Amniotic stem cell (primary cell): Measurements from ENCODE around the gene WNT7B.

Experiments used
- DNase-seq: peaks from one replicate; lab custom pipeline; 2025; lab: John Stamatoyannopoulos, UW

Gene WNT7B

DNA sequence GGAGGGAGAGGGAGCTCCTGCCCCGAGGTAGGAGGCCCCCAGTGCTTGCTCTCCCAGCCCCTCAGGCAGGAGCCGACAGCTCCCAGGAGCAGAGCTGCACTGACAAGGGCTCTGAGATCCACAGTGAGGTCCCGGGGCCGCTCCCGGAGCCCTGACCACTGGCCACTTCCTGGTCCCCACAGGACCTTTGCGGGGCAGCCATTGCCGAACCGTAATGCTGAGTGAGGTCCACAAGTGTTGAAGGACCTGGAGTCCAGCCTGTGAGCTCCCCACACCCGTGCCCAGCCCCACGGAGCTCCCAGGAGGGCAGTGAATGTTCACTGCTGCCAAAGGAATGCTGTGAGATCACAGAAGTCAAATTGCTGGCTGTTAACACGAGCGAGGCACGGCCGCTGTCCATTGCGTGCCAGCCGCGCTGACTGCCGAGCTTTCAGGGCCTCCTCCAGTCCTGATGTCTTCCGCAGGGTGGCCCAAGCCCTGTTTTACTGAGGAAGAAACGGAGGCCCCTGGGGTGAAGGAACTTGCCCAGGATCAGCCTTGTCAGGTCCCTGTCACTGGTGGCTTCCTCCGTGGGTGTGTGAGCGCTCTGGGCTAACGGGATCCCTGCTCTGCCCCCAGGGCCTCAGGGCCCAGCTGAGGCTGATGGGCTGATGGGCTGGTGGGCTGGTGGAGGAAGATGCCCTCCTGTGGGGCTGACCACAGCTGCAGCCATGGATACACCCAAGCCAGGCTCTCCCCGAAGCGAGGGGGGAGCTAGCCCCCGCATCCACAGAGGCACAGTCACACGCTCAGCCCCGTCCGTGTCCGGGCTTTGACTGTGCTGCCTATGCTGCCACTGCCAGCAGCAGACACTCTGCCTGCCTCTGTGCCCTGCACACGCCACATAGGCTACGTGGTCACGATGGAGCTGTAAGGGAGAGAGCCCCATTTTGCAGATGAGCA is 70.8 kb downstream of the WNT7B start:
- DNase-seq = peak; percentile 5

DNA sequence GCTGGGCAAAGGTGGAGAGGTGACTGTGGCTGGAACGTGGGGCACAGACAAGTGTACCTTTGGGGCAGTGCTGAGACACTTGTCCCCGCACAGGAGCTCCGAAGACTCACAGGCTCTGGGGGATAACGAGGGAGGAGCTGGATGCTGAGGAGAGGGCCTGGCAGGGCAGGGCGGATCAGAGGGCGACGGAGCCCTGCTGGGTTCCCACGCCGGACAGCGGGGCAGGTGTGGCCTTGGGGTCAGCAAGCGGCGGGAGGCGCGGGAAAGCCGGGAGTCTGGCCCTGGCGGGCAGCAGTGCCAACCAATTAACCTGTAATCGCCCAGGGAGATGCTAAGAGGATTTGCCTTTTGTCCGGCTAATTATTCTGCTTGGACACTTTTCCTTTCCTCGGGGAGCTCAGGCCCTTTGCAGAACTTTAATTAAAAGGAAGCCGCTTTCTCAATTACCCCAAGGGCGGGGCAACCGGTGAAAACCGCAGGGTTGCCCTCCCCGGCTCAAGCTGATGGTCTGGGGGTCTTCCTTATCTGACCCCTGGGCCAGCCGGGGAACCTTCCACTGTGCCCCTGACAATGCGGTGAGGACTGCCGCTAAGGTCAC is 71.5 kb downstream of the WNT7B start:
- DNase-seq = no peak

DNA sequence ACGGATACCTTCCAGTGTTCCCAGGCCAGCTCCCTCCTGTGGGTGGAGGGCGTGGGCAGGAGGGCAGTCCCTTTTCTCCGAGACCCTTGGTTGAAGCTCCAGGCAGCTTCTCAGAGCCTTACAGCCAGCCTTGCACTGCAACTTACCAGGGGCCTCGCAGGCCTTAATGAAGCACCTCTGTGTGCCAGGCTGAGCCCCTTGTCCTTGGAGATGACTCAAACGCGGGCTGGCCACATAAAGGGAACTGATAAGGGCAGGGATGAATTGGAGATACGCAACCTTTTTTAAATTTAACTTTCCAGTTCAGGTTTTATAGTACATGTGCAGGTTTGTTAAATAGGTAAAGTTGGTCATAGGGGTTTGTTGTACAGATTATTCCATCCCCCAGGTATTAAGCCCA is 72.7 kb downstream of the WNT7B start:
- no peak for DNase-seq

DNA sequence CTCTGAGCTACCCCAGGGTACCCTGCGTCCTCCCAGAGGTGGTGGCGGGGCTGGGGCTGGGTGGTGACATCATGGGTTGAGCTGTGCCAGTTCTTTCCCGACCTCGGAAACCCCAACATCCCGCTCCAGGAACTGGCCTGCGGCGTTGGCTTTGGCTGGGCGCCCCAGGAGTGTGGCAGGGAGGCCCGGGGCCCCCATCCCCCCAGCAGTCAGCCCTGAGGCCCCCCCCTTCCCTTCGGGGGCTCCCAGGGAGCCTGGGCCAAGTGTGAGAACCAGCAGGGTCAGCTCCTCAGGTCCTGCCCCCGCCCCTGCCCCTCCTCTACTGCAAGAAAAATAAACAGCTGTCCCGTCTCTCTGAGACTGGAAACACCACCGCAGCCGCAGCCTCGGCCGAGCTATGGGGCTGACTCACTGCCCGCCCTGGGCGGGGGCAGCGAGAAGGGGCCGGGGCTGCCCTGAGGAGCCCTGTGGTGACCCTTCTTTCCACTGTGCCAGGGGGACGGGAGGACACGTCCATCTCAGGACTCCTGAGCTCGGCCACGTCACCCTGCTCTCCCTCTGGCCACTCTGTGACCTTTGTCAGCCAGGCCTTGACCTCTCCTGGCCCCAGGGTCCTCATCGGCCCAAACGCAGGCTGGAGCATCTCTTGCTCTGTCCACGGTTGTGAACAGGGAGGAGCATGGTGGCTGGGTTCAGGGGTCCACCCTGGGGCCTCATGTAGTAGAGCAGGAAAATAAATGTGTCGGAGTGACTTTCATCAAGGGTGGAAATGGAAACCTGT is 73.4 kb downstream of the WNT7B start:
- DNase-seq = peak; percentile 51

DNA sequence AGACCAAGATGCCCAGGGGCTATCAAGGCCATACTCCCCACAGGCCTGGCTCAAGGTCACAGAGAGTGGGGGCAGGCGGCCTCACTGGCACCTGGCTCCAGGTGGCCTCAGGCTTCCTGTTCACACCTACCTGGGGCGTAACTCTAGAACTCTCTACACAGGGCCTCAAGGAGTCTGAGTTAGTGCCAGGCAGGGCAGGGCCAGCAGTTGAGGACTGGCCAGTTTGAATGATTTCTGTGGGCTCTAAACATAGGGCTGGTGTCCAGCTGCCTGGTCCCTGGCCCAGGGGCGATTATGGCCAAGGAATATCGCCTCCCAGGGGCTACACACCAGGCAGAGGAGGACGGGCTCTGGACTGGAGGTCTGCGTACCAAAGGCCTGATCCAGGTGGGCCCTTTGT is 79.2 kb downstream of the WNT7B start:
- DNase-seq = no peak

DNA sequence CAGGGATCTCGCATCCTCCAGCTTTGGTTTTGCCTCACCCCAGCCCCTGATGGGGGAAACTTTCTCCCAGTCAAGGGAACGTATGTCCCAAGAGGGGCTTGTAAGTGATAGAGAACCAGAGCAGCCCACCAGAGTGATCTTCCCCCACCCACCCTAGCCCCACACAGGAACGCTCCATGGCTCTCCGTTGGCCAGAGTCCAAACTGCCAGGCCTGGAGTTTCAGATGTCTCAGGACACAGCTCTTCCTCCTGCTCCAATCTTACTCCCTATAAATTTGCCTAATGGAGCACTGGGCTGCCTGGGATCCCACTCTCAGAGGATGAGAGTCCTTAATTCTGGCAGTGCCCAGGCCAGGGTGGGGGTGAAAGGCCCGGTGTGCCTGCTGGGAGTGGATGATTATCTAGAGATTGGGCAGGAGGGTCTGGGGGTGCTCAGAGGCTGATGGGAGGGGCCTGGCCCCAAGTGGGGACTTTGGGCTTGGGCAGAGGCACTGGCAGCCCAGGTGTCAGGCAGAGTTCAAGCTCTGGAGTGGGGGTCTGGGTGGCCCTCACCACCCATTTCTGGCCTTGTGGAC is 79.9 kb downstream of the WNT7B start:
- no peak for DNase-seq

DNA sequence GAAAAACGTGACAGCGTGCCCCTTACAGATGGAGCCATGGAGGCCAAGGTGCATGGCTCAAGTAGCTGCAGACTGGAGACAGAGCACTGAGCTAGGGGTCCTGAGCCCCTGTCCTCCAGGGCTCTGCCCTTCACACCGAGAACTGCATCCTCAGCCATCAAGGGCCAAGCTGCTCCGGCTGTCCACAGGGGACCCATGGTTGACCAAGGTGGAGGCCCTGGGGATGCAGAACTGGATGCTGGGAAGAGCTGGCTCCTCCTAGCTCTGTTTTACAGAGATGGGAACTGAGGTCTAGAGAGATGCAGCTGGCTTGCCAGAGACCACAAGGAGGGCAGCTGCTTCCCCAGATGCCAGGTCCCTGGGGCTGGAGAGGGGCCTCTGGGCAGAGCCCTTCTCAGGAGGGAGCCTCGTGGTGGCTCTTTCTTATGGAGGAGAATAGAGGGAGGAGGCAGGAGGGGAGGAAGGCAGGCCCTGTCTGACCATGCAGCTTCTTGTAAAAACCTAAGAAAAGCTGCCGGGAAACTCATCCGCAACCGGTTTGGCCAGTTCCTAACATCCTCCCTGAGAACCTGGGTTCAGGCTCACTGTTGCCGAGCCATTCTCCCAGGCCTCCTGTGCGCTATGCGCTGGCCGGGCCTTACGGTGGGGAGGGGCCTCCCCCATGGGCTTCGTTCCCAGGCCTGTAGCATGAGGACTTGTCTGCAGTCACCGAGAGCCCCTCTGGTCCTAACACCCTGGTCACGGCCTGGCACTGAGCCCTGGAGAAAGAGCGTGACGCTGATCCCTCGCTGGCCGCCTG is 80.6 kb downstream of the WNT7B start:
- no peak for DNase-seq

DNA sequence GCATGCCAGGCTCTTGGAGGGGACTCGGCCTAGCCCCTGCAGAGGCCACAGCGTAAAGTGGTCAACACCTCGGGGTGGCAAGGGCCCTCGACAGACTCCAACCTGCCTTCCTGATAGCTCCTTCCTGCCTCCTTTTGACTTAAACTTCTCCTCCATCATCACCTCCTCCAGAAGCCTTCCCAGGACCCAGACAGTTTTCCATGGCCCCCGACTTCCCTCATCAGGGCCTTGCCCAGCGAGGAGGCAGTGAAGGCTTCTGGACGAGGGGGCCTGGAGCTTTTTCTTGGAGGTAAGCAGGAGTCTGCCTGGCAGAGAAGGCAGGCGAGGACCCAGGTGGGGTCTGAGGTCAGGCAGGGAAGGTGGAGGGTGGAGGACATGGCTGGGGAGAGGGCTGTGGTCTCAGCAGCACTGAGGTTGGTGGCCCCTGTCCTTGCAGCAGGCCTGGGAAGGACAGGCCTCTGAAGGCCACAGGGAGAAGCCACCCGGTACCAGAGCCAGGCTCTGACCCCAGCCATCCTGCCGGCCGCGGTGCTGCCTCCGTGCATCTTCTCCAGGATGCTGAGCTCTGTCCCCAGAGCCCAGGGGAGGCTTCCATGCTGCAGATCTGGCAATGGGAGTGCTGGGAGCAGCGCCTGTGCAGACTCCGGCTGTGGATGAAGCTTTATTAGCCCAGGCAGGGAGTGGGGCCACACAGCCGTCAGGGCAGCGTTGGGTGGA is 81.4 kb downstream of the WNT7B start:
- no peak for DNase-seq

DNA sequence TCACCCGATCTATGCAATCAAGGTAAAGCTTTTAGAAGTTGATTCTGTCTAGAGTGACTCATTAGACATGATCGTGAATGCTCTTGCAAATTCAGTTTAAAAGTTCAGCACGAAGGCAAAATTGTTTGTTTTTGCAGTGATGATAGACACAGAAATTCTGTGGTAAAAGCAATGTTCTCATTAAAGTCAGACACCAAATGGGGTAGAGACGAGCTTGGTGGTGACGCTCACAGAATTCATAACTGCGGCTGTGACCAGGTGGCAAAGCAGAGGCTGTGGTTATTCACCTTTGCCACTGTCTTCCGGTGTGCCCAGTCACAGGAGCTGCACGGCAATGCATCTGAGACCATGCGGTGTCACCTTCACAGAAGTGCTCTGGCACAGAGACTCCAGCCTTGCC is 83.4 kb downstream of the WNT7B start:
- DNase-seq = no peak

DNA sequence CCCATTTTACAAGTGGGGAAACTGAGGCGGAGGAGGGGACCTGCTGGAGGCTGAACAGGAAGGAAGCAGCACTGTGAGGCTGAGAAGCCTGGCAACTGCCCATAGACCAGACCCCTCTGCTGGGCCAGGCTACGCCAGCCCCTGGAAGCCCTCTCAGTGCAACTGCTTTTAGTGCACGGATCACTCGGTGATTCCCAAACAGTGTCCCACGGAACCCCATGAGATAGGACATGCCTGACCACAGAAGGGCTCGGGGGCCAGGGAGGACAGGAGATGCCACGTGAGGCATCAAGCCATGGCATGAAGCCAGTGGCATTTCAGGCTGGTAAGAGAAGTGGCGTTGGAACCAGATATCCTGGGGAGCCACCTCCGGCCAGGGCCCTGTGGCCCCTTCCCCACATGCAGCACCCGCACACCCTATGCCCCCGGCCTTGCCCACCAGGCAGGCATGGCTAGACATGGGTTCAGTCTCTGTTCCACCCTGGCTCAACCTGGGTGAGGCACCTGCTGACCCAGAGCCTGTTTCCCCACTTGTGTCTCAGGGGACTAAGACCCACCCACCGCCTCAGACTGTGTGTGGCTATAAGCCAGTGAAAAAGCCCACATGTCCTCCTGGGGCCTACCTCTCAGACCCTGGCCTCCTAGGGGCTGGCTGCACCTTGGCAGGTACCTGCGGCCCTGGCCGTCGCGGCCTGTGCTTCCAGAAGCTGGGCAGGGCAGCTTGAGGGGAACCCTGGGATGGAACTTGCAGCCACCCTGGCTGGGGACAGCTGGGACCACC is 84.1 kb downstream of the WNT7B start:
- DNase-seq = no peak

DNA sequence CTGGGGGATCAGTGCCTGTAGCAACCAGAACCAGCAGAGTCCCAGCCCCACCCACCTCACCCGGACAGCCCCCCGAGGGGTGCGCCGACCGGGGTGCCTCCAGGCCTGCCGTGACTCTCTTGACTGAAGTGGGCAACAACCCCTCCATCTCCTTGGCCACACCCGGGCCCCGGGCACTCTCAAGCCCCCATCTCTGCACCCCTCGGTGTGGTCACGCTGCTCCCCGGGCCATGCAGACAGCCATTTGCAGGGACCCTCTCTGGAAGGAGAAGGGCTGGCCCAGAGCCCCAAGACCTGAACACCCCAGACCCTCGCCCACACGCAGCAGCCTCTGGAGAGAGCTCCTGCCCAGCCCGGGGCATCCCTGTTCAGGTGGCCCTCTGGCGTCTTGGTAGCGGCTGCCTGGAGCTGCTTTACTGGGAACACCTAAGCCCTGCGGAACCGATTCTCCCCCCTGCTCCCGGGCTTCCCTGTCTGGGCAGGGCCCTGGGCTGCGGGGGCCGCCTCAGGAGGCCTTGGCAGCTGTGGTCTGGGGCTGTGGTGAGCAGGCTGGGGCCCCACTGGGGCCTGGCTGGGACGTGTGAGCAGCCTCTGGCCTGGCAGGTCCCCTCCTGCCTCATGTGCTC is 84.9 kb downstream of the WNT7B start:
- DNase-seq = no peak

DNA sequence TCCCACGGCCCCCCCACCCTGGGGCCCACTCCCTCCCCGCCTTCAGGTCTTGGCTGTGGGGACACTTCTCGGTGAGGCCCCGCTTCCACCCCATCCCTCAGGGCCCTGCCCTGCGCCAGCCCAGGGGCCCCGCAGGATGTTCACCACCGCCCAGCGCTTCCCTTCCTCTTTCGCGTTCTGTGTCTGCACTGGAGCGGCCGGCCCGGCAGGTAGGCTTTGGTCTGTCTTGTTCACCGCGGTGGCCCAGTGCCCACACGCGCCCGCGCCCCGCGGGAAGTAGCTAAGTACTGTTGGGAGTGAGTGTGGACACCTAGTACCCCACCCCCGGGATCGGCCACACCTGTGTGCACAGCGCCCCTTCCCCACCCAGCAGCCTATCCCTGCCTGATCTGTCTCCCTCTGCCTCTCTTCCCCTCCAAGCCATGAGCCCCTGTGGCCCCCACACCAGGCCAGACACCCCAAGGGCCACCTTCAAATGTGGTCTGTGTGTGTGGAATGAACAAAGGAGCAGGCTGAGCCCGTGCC is 85.4 kb downstream of the WNT7B start:
- no peak for DNase-seq

DNA sequence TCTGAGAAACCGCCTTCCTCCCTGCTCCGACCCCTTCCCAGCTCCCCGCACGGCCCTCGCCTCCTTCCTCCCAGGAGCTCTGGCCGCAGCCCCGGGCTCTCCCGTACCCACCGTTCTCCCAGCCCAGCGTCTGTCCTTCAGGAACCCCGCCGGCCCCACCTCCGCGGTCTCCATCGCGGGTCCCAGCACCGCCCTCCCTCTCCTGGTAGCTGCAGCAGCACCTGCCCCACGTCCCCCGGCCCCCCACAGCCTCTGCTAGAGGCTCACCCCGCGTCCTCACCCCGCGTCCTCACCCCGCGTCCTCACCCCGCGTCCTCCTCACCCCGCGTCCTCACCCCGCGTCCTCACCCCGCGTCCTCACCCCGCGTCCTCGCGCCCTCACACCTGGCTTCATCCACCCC is 85.9 kb downstream of the WNT7B start:
- DNase-seq = no peak

DNA sequence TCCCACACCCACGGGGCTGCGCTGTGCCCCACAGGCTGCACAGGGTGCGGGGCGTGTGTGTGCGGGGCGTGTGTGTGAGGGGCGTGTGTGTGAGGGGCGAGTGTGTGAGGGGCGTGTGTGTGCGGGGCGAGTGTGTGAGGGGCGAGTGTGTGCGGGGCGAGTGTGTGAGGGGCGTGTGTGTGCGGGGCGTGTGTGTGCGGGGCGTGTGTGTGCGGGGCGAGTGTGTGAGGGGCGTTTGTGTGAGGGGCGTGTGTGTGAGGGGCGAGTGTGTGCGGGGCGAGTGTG is 86.7 kb downstream of the WNT7B start:
- DNase-seq = no peak

DNA sequence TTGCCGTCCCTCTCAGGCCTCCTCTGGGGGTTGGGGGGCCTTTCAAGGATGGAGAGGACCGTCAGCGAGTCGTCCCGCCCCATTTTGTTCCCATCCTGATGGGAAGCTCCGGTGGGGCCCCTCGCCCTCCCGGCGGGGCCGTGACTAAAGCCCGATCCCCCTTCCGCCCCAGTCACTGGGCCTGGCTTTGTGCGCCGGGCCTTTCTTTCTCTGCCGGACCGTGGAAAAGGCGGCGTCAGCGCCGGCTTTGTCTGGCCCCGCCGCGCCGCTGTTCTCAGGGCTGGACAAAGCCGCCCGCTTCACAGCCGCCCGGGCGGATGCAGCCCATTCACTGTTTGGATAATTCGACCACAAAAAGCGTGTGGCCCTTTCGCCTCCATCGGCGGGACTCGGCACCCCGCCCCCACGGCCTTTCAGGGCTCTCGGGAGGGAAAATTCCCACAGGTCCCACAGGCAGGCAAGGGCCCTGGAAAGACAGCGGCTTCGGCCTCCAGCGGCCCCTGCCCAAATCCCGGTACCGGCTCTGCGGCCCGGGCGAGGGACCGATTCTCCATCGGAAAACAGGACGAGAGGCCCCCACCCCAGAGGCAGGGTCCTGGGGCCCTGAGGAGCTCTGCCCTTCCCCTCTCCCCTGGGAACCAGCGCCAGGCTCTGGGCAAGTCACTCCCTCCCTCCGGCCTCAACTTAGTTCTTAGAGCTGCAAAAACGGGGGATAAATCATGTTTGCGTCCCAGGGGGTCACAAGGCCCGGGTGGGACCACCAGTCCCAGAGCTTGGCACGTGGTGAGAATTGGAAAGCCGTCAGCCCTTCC is 87.2 kb downstream of the WNT7B start:
- no peak for DNase-seq

DNA sequence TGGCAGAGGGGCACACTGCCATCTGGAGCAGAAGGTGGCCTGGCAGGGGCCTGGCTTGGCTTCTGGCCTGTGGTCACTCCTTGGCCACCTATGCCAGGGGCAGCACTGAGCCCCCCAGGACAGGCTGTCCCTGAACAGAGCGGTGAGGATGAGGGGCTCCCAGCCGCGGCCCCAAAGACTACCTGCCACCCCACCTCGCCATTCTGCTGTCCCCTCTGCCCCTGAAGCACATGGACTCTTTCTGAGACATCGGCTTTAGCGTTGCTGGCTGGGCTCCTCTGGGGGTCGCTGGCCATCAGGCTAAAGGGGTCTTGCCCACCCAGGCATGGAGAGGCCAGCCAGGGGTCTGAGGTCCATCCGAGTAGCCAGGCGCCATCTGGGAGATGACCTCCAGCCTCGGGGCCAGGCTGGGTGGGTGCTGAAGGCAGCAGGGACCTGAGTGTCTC is 87.8 kb downstream of the WNT7B start:
- no peak for DNase-seq

DNA sequence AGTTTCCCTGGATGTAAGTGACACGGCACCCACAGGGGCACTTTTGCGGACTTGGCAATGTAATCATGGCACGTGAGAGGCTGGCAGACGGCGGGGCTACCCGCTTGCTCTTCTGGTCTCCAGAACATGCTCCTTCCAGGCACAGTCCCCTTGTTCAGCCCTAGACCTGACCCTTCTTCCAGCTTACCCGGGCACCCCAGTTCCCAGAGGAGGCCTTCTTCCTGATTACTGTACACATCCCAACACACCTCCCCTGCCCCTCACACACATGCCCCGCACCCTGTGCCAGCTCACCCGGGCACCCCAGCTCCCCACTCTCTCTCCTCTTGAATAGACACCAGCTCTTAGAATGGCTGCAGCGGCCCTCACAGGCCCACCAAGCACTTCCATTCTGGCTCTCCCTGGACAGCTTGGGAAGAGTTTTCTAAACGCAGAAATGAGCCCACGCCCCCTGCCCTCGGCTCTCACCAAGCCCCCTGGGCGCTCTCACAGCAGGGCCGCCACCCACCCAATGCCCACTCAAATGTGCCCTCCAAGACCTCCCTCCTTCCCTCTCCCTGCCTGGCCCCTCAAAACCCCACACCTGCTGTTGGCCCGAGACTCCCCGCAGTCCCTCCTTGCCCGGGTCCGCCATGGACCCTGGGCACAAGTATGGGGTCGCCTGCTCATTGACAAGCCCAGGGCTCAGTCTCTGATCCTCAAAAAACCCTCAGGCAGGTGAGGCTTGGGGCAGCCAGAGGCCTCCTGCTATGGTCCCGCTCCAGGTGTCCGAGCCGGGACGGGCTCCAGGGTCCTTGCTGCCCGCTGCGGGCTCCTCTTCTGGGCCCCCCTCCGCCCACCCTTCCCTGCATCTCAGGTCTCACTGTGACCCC is 88.5 kb downstream of the WNT7B start:
- DNase-seq = no peak
